GM20000 (cell line): ENCODE measurements around the gene USP5.
"Not testable (repeated sequence)": the region's sequence is repeated elsewhere in the genome, so short reads cannot be mapped to it uniquely, and the experiment has no call there.

Source experiments
- DNase-seq: peaks from one replicate; pipeline ENCODE4 v3.0.0; 2012; ENCODE audit warnings: low spot score
- CTCF ChIP-seq: IDR thresholded peaks from 2 replicates; pipeline ENCODE4 v1.5.1; 2012; ENCODE audit warnings: mild to moderate bottlenecking, control low read depth; ENCODE audit errors: extremely low read depth, missing control alignments

Gene USP5

DNA sequence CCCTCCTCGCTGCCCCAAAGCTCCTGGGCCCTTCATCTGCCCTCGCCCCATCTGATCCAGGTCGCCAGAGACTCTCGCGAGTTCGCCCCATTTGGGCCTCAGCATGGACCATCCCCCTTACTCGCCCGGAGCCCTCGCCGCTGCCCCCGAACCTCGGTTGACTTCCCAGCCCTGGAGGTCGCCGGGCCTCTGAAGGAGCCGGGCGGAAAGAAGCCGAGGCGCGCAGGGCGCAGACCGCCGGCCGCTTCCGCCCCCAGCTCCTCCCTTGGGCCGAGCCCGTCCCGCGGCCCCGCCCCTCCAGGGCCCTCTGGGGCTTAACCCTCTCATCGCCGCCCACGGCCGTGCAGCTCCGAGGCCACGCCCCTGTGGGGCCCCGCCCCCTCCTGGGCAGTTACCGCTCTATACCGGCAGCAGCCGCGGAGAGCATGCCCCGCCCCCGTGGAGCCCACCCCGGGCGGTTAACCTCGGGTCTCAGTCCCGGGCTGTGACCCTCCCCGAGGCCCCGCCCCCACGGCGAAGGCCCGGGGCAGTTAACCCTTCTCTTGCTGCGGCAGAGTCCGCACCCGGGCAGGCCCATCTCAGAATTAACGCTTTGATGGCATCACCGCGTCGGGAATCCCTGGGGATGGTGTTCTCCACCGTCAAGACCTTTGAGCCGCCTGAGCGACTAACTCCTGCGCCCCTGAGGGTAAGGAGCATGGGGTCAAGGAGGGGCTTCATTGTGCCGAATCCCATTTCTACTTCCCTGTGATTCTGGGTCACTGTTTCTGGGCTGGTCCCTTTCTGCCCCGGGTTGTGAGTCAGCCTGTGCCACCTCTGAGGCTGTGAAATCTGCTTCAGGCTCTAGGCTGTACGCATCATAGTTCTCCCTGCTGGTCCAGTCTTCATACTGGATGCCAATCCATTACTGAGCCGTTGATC is 21.4 kb downstream of the USP5 start, which contains the start of gene SPSB2:
TSS of gene SPSB2 (minus strand) at position 210 of the 921 bp plus-strand sequence. CDS start 402 bp downstream, outside the sequence.
- peak; percentile 98 for DNase-seq
- no peak for TF ChIP-seq CTCF

- not testable (repeated sequence) for DNase-seq
These were observed 22.0 kb downstream of the USP5 start for GRCh38 chr12:6874015-6874368.

DNA sequence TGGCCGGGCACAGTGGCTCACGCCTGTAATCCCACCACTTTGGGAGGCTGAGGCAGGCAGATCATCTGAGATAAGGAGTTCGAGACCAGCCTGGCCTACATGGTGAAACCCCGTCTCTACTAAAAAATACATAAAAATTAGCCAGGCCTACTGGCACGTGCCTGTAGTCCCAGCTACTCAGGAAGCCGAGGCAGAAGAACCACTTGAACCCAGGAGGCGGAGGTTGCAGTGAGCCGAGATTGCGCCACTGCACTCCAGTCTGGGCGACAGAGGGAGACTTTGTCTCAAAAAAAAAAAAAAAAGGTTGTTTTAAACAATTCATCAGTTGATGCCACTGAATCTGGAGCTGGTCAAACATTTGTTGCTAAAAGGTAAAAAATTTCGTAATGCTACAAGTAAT is 27.9 kb downstream of the USP5 start:
- DNase-seq = not testable (repeated sequence)

GRCh38 chr12:6883252-6883651 is 31.3 kb downstream of the USP5 start:
- no peak for TF ChIP-seq CTCF
- no peak for DNase-seq

- no peak for TF ChIP-seq CTCF
- DNase-seq = no peak
These were observed 31.7 kb downstream of the USP5 start for GRCh38 chr12:6883683-6884082.

DNA sequence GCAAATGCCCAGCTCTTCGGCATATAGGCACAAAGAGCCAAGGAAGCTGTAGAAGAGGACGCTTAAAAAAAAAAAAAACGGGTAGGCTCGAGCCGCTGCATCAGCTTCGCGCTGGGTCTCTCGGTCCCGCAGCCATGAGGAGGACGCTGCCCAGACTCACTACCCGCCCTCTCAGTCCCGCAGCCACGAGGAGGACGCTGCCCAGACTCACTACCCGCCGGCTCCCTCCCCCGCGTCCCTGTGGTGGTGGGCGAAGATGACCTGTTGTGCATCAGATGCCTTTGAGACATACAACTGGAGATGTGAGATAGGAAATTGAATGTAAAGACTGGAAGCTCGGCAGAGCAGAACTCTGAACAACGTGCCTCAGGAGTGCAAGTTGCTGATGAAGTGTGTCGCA is 32.6 kb downstream of the USP5 start:
- no peak for TF ChIP-seq CTCF
- DNase-seq = no peak

DNA sequence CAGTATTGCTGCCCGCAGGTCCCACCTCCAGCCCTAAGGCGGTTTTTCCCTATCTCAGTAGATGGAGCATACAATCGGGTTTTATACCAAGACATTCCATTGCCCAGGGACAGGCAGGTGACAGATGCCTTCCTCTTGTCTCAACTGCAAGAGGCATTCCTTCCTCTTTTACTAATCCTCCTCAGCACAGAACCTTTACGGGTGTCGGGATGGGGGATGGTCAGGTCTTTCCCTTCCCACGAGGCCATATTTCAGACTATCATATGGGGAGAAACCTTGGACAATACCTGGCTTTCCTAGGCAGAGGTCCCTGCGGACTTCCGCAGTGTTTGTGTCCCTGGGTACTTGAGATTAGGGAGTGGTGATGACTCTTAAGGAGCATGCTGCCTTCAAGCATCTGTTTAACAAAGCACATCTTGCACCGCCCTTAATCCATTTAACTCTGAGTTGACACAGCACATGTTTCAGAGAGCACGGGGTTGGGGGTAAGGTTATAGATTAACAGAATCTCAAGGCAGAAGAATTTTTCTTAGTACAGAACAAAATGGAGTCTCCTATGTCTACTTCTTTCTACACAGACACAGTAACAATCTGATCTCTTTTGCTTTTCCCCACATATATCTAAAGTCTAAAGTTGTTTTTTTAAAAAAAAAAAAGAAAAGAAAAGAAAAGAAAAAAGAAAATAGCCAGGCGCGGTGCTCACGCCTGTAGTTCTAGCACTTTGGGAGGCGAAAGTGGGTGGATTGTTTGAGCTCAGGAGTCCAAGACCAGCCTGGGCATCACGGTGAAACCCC is 34.5 kb downstream of the USP5 start:
- DNase-seq = not testable (repeated sequence)

GRCh38 chr12:6887460-6887859 is 35.5 kb downstream of the USP5 start:
- TF ChIP-seq CTCF = no peak

DNA sequence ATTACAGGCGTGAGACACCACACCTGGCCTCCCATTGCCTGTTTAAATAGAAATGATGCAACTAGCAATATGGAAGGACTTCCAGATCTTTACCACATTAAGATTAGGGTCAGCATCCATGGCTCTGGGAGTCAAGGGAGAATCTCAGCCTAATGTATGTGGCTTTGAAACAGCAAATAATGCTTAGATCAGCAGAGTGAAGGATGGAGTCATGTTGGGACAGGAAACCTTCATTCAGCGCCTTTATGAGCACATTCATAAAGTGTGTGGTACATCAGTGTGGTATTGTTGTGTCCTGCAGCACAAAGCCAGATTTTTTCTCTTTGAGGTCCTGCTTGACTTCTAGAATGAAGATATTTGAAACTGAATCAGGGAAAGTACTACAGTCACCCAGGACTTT is 36.4 kb downstream of the USP5 start:
- no peak for TF ChIP-seq CTCF
- DNase-seq = no peak

More at GRCh38 chr12:6887460-6887859, 35.5 kb downstream of the USP5 start:
- DNase-seq = no peak

DNA sequence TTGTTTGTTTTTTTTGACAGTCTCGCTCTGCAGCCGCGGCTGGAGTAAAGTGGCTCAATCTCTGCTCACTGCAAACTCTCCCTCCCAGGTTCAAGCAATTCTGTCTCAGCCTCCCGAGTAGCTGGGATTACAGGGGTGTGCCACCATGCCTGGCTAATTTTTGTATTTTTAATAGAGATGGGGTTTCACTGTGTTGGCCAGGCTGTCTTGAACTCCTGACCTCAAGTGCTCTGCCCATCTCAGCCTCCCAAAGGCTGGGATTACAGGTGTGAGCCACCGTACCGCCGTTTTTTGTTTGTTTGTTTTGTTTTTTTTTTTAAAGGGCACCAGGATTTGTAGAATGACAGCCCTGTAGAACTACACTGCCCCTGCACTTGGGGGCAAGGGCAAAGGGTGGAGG is 36.8 kb downstream of the USP5 start:
- DNase-seq = not testable (repeated sequence)

GRCh38 chr12:6889775-6890573 is 38.0 kb downstream of the USP5 start:
- DNase-seq = not testable (repeated sequence)
